ENCODE measurements around the gene CNOT4. TPM values are rescaled to one million over a fixed set of nuclear protein-coding genes. Genes with fewer than 3 reads are reported as not detected.

Gene CNOT4
- total and polyA plus RNA-seq, 2 donors (not counting 1 experiment from before 2014, with no cell fraction given): 14.9 to 15.9 TPM

- Histone ChIP-seq H3K27ac (ENCODE audit: insufficient read depth, low read length) (no peak overlapping the region), H3K27me3 (ENCODE audit: control insufficient read depth, insufficient read depth, low read length) (peaks cover 4% of the 10 kb centered on the region), H3K9ac (ENCODE audit: insufficient read depth, low read length) (no peak overlapping the region), H3K4me3 (replicated peaks in 1 of 4; ENCODE audit: control extremely low read depth in 1 of 4, insufficient read depth in 1 of 4, low read depth in 3 of 4, low read length in 4 of 4) (no peak overlapping the region), H3K36me3 (ENCODE audit: control insufficient read depth, insufficient read depth, low read length) (no peaks in the 10 kb centered on the region), H4K20me1 (ENCODE audit: control insufficient read depth, extremely low read depth, insufficient read depth, low read length) (no peaks in the 10 kb centered on the region), H3K9me3 (ENCODE audit: control insufficient read depth, insufficient read depth, low read depth, low read length) (no peaks in the 10 kb centered on the region), H2AFZ (ENCODE audit: low read length) (no peak overlapping the region), H3K79me2 (ENCODE audit: control insufficient read depth, insufficient read depth, low read length) (no peaks in the 10 kb centered on the region), H3K4me2 (ENCODE audit: extremely low read depth, insufficient read depth, low read length) (no peak overlapping the region), H3K4me1 (ENCODE audit: control insufficient read depth, extremely low read depth, insufficient read depth, low read length) (no peaks in the 10 kb centered on the region)
- TF ChIP-seq, protein P1, sequence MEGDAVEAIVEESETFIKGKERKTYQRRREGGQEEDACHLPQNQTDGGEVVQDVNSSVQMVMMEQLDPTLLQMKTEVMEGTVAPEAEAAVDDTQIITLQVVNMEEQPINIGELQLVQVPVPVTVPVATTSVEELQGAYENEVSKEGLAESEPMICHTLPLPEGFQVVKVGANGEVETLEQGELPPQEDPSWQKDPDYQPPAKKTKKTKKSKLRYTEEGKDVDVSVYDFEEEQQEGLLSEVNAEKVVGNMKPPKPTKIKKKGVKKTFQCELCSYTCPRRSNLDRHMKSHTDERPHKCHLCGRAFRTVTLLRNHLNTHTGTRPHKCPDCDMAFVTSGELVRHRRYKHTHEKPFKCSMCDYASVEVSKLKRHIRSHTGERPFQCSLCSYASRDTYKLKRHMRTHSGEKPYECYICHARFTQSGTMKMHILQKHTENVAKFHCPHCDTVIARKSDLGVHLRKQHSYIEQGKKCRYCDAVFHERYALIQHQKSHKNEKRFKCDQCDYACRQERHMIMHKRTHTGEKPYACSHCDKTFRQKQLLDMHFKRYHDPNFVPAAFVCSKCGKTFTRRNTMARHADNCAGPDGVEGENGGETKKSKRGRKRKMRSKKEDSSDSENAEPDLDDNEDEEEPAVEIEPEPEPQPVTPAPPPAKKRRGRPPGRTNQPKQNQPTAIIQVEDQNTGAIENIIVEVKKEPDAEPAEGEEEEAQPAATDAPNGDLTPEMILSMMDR (conservative IDR thresholded peaks at IDR 0.05 in 1 of 2, IDR thresholded peaks at IDR 0.05 in 1 of 2; ENCODE audit: low read depth in 1 of 2, low read length in 2 of 2): no peak
- no peak for TF ChIP-seq EZH2 (IDR thresholded peaks at IDR 0.05; ENCODE audit: low read length, missing control alignments)
- DNase-seq (ENCODE audit: low read depth in 2 of 2): no peak
Observed at GRCh38 chr7:135537453-135537852, 27.6 kb upstream of the CNOT4 start.

DNA sequence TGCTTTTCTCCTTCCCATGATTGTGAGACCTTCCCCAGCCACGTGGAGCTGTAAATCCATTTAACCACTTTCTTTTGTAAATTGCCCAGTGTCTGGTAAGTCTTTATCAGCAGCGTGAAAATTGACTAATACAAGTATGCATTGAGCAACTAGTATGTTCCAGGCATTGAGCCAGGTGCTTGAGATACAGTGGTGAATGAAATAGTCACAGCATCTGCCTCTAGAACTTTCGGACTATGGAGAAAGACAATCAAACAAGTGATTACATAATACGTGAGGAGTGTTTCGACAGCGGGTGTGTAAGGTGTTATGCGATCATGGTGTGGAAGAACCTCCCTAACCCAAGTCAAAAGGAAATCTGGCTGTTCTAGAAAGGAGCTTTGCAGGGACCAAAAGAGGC, 26.2 kb upstream of the CNOT4 start:
- no peaks in the 10 kb centered on the region for H3K36me3 ChIP-seq (ENCODE audit: control insufficient read depth, insufficient read depth, low read length)

DNA sequence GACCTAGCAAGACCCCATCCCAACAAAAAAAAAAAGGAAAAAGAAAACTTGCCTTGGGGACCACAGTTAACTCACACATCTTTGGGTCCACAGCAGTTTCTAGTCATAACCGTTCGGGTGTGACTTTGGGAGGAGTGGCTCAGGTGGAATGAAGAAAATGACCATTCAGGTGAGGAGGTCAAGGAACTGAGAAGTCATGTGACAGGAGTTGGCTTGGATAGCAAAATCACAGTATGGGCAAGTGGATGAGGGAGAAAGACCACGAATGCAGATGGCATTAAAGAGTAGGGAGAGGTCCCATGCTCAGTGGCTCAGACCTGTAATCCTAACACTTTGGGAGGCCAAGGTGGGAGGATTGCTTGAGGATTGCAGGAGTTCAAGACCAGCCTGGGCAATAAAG, 17.1 kb upstream of the CNOT4 start:
- TF ChIP-seq EZH2 (IDR thresholded peaks at IDR 0.05; ENCODE audit: low read length, missing control alignments): no peak
- TF ChIP-seq, protein P1 (conservative IDR thresholded peaks at IDR 0.05 in 1 of 2, IDR thresholded peaks at IDR 0.05 in 1 of 2; ENCODE audit: low read depth in 1 of 2, low read length in 2 of 2): no peak
- no peak overlapping the region for H3K4me2 ChIP-seq (ENCODE audit: extremely low read depth, insufficient read depth, low read length)
- H3K9me3 ChIP-seq (ENCODE audit: control insufficient read depth, insufficient read depth, low read depth, low read length): no peaks in the 10 kb centered on the region
- no peak overlapping the region for H3K27ac ChIP-seq (ENCODE audit: insufficient read depth, low read length)
- no peak for DNase-seq (ENCODE audit: low read depth in 2 of 2)
- no peak overlapping the region for H2AFZ ChIP-seq (ENCODE audit: low read length)
- H3K36me3 ChIP-seq (ENCODE audit: control insufficient read depth, insufficient read depth, low read length): no peaks in the 10 kb centered on the region
- H3K27me3 ChIP-seq (ENCODE audit: control insufficient read depth, insufficient read depth, low read length): no peaks in the 10 kb centered on the region
- no peaks in the 10 kb centered on the region for H3K79me2 ChIP-seq (ENCODE audit: control insufficient read depth, insufficient read depth, low read length)
- no peaks in the 10 kb centered on the region for H3K4me1 ChIP-seq (ENCODE audit: control insufficient read depth, extremely low read depth, insufficient read depth, low read length)
- H3K9ac ChIP-seq (ENCODE audit: insufficient read depth, low read length): no peak overlapping the region
- H4K20me1 ChIP-seq (ENCODE audit: control insufficient read depth, extremely low read depth, insufficient read depth, low read length): no peaks in the 10 kb centered on the region
- no peak overlapping the region for H3K4me3 ChIP-seq (replicated peaks in 1 of 4; ENCODE audit: control extremely low read depth in 1 of 4, insufficient read depth in 1 of 4, low read depth in 3 of 4, low read length in 4 of 4)

More for the DNA sequence above, 26.2 kb upstream of the CNOT4 start:
- H3K4me1 ChIP-seq (ENCODE audit: control insufficient read depth, extremely low read depth, insufficient read depth, low read length): no peaks in the 10 kb centered on the region
- DNase-seq (ENCODE audit: low read depth in 2 of 2): peak; percentile 59
- no peak overlapping the region for H2AFZ ChIP-seq (ENCODE audit: low read length)
- no peak overlapping the region for H3K27ac ChIP-seq (ENCODE audit: insufficient read depth, low read length)
- H3K27me3 ChIP-seq (ENCODE audit: control insufficient read depth, insufficient read depth, low read length): peaks cover 4% of the 10 kb centered on the region
- no peak for TF ChIP-seq EZH2 (IDR thresholded peaks at IDR 0.05; ENCODE audit: low read length, missing control alignments)
- TF ChIP-seq, protein P1 (conservative IDR thresholded peaks at IDR 0.05 in 1 of 2, IDR thresholded peaks at IDR 0.05 in 1 of 2; ENCODE audit: low read depth in 1 of 2, low read length in 2 of 2): no peak
- H3K4me2 ChIP-seq (ENCODE audit: extremely low read depth, insufficient read depth, low read length): no peak overlapping the region
- H3K4me3 ChIP-seq (replicated peaks in 1 of 4; ENCODE audit: control extremely low read depth in 1 of 4, insufficient read depth in 1 of 4, low read depth in 3 of 4, low read length in 4 of 4): no peak overlapping the region
- H4K20me1 ChIP-seq (ENCODE audit: control insufficient read depth, extremely low read depth, insufficient read depth, low read length): no peaks in the 10 kb centered on the region
- H3K9ac ChIP-seq (ENCODE audit: insufficient read depth, low read length): no peak overlapping the region
- no peaks in the 10 kb centered on the region for H3K9me3 ChIP-seq (ENCODE audit: control insufficient read depth, insufficient read depth, low read depth, low read length)
- H3K79me2 ChIP-seq (ENCODE audit: control insufficient read depth, insufficient read depth, low read length): no peaks in the 10 kb centered on the region

Data from fibroblast of lung (primary cell).